SK-N-SH (cell line): Measurements from ENCODE around the gene CPLANE2.

Experiments
- CHD2 ChIP-seq: fragments of 150-350 bp; IDR thresholded peaks from 2 replicates; pipeline ENCODE4 v1.6.1; 2018; ENCODE audit warnings: low read length; ENCODE audit not compliant: partially characterized antibody
- FOXJ3 ChIP-seq: sonication (generic); formaldehyde crosslinking; IDR thresholded peaks from 2 replicates; pipeline ENCODE4 v1.5.1; 2020; ENCODE audit warnings: mild to moderate bottlenecking, missing genetic modification reagents
- JUND ChIP-seq: IDR thresholded peaks from 2 replicates; pipeline ENCODE4 v1.4.0; 2012
- MXI1 ChIP-seq: IDR thresholded peaks from 2 replicates; pipeline ENCODE4 v1.6.1; 2012; ENCODE audit warnings: mild to moderate bottlenecking, low read depth, low read length, improper control_type of control experiment
- TAF1 ChIP-seq: IDR thresholded peaks from 2 replicates; pipeline ENCODE4 v1.6.1; 2012; ENCODE audit warnings: low read depth, mild to moderate bottlenecking, low read length, moderate library complexity, borderline replicate concordance
- YY1 ChIP-seq: IDR thresholded peaks from 2 replicates; pipeline ENCODE4 v1.4.0; 2012; ENCODE audit warnings: low read depth, mild to moderate bottlenecking
- TF ChIP-seq, protein P1 (sequence below): fragments of 200-600 bp; sonication (generic); IDR thresholded peaks from 2 replicates; pipeline ENCODE4 v1.6.1; 2017; ENCODE audit warnings: antibody characterized with exemption, mild to moderate bottlenecking, moderate library complexity

GRCh38 chr1:16257968-16258367 lies 21.0 kb upstream of the CPLANE2 start:
- TF ChIP-seq, protein P1, sequence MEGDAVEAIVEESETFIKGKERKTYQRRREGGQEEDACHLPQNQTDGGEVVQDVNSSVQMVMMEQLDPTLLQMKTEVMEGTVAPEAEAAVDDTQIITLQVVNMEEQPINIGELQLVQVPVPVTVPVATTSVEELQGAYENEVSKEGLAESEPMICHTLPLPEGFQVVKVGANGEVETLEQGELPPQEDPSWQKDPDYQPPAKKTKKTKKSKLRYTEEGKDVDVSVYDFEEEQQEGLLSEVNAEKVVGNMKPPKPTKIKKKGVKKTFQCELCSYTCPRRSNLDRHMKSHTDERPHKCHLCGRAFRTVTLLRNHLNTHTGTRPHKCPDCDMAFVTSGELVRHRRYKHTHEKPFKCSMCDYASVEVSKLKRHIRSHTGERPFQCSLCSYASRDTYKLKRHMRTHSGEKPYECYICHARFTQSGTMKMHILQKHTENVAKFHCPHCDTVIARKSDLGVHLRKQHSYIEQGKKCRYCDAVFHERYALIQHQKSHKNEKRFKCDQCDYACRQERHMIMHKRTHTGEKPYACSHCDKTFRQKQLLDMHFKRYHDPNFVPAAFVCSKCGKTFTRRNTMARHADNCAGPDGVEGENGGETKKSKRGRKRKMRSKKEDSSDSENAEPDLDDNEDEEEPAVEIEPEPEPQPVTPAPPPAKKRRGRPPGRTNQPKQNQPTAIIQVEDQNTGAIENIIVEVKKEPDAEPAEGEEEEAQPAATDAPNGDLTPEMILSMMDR, result no peak
- no peak for TF ChIP-seq YY1
- no peak for TF ChIP-seq CHD2
- TF ChIP-seq MXI1, result no peak
- no peak for TF ChIP-seq JUND
- TF ChIP-seq FOXJ3 (CRISPR knock-in tag), result no peak
- no peak for TF ChIP-seq TAF1
